ENCODE results near the gene FHL2.

The FHL2 gene

GRCh38 chr2:105377871-105378270 is 21.0 kb downstream of the FHL2 start:
- in situ Hi-C loops (cut with MboI; ENCODE audit: low sequenced_read_pairs, unreplicated experiment): loop anchor here (25.0 kb wide), 1 partner anchor 334 kb away; no protein-coding TSS in a partner anchor
- TF ChIP-seq CTCF (IDR thresholded peaks at IDR 0.05; ENCODE audit: borderline replicate concordance, control extremely low read depth, extremely low read depth, insufficient read depth, missing control alignments): no peak
- no peak for DNase-seq (ENCODE audit: low spot score)

GRCh38 chr2:105376789-105377240 is 22.0 kb downstream of the FHL2 start:
- in situ Hi-C loops (cut with MboI; ENCODE audit: low sequenced_read_pairs, unreplicated experiment): loop anchor here (25.0 kb wide), 1 partner anchor 335 kb away; no protein-coding TSS in a partner anchor
- TF ChIP-seq CTCF (IDR thresholded peaks at IDR 0.05; ENCODE audit: borderline replicate concordance, control extremely low read depth, extremely low read depth, insufficient read depth, missing control alignments): no peak
- DNase-seq (ENCODE audit: low spot score): no peak

DNA sequence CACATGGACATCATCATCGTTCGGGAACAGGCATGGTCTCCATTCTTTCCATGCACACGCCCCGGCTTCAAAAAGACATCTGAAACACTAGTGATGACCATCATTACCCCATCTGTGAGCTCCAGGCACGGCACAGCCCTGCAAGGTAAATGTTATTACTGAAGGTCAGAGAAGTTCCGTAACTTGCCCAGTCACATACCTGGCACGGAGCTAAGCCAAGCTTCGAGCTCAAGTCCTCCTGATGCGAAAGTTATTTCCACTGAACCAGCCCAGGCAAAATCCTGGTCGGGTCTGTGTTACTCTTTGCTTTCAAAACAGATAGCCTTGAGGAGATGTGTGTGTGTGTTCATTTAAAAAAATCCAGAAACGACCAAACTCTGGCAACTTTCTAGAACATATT is 22.8 kb downstream of the FHL2 start:
- no peak for TF ChIP-seq CTCF (IDR thresholded peaks at IDR 0.05; ENCODE audit: borderline replicate concordance, control extremely low read depth, extremely low read depth, insufficient read depth, missing control alignments)
- DNase-seq (ENCODE audit: low spot score): no peak
- in situ Hi-C loops (cut with MboI; ENCODE audit: low sequenced_read_pairs, unreplicated experiment): loop anchor here (25.0 kb wide), 1 partner anchor 336 kb away; no protein-coding TSS in a partner anchor

DNA sequence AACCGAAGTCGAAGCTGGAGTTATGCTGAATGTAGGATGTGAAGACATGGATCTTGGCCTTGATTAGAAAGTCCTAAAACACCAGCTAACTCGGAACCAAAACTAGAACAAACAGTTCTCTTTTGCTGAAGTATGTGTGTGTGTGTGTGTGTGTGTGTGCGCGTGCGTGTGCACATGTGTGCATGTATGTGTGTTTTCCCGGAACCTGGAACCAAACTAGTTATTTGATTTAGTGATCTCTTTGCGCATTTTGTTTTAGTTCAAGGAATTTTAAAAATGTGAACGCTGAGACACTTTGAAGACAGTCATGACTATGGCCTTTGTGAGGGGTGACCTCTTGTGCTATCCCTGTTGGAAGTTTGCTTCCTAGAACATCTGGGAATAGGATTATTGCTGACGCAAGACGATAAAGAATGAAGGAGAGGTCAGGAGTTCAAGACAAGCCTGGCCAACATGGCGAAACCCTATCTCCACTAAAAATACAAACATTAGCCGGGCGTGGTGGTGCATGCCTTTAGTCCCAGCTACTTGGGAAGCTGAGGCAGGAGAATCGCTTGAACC is 23.8 kb downstream of the FHL2 start:
- in situ Hi-C loops (cut with MboI; ENCODE audit: low sequenced_read_pairs, unreplicated experiment): loop anchor here (25.0 kb wide), 1 partner anchor 337 kb away; no protein-coding TSS in a partner anchor
- no peak for TF ChIP-seq CTCF (IDR thresholded peaks at IDR 0.05; ENCODE audit: borderline replicate concordance, control extremely low read depth, extremely low read depth, insufficient read depth, missing control alignments)
- DNase-seq (ENCODE audit: low spot score): no peak

- in situ Hi-C loops (cut with MboI; ENCODE audit: low sequenced_read_pairs, unreplicated experiment): no loop called here
- peak; percentile 79 for DNase-seq (ENCODE audit: low spot score)
- no peak for TF ChIP-seq CTCF (IDR thresholded peaks at IDR 0.05; ENCODE audit: borderline replicate concordance, control extremely low read depth, extremely low read depth, insufficient read depth, missing control alignments)
These were observed 24.9 kb downstream of the FHL2 start for GRCh38 chr2:105373895-105374401.

DNA sequence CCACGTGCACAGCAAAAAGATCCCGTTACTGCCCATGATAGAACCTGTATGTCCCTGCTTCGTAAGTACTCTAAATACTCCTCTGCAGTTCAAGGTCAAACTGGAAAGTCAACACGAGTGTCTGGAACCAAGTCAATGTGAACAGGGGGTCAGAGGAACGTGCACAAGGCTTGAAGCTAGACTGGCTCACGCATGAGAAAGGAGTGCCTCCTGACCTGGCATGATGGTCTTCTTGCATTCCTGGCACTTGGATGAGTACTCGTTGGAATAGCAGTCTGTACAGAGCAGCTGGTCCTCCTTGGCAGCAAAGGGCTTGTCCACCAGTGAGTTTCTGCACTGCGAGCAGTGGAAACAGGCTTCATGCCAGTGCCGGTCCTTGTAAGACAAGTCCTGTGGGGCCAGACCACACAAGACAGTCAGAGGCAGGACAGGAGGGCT is 25.5 kb downstream of the FHL2 start:
- no peak for TF ChIP-seq CTCF (IDR thresholded peaks at IDR 0.05; ENCODE audit: borderline replicate concordance, control extremely low read depth, extremely low read depth, insufficient read depth, missing control alignments)
- in situ Hi-C loops (cut with MboI; ENCODE audit: low sequenced_read_pairs, unreplicated experiment): no loop called here
- no peak for DNase-seq (ENCODE audit: low spot score)
